Erythroblast (primary cell): Measurements from ENCODE around the gene CYP24A1.

Experiments used
- GATA1 ChIP-seq: IDR thresholded peaks from 2 replicates; pipeline ENCODE4 v1.6.1; 2011; ENCODE audit warnings: low read depth, mild to moderate bottlenecking, control low read depth, low read length, moderate library complexity
- POLR2A ChIP-seq: IDR thresholded peaks from 2 replicates; pipeline ENCODE4 v1.6.1; 2011; ENCODE audit warnings: mild to moderate bottlenecking, low read length

DNA sequence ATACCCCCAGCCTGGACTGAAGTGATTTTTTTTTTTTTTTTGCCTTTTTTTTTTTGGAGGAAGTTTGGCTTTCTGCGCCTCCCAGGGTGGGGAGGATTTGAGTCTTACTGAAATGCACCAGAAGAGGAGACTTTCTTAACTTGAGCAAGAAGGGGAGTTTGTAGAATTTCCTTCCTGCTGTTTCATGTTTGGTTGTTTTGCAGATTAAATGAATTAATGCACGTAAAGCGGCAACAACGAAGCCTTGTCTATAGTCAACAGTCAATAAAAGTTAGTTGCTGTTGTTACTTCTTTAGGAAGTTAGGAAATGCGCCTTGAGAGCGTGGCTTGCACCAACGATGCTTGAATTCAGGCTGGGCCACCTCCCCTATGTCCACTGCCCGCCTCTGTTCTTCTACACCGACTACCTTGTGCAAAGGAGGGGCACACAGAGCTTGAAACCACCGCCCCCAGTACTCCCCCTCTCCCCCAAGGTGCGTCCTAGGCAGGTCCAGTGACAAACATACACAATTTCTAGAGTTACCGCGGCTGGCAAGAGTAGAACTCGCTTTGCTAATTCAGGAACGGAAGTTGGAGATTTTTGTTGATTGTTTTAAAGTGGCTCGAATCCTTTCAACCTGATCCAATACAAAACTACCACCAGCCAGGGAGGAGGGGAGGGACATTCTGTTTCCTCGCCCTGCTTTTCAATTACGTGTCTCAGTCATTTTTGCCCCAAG lies 830 bp upstream of the CYP24A1 start:
- TF ChIP-seq POLR2A (no peak), GATA1 (no peak)
